Keratinocyte (primary cell): ENCODE data around the gene IDH3B. TPM values are rescaled to one million over a fixed set of nuclear protein-coding genes. Genes with fewer than 3 reads are reported as not detected.

Experiments
- DNase-seq: peaks from one replicate; pipeline ENCODE4 v3.0.0-alpha.2; 2011; ENCODE audit warnings: low read depth, missing footprints, low spot score
- FAIRE-seq: peaks from 2 replicates; lab custom pipeline; 2011; peaks lifted over from hg19 to GRCh38; lab: Jason Lieb, UNC
- H2AFZ ChIP-seq: 2 replicates; pipeline ENCODE4 v1.6.0; 2012; ENCODE audit warnings: low read length, control low read depth, inconsistent platforms; ENCODE audit not compliant: control insufficient read depth
- H3K27ac ChIP-seq: 2 replicates; pipeline ENCODE4 v1.5.1; 2011; ENCODE audit warnings: low read length; ENCODE audit not compliant: control insufficient read depth, insufficient read depth
- H3K27me3 ChIP-seq: 3 replicates; pipeline ENCODE4 v1.6.0; 2011; ENCODE audit warnings: low read length; ENCODE audit not compliant: control insufficient read depth, insufficient read depth; ENCODE audit errors: extremely low read depth
- H3K36me3 ChIP-seq, 2 experiments: 2 replicates in 1 of 2; 3 replicates in 1 of 2; pipeline ENCODE4 v1.5.1; 2011; ENCODE audit warnings: low read length in 2 of 2, mild to moderate bottlenecking in 1 of 2; ENCODE audit not compliant: control insufficient read depth in 2 of 2, insufficient read depth in 2 of 2; ENCODE audit errors: extremely low read depth in 1 of 2
- H3K4me1 ChIP-seq: 3 replicates; pipeline ENCODE4 v1.5.1; 2011; ENCODE audit warnings: low read length; ENCODE audit not compliant: control insufficient read depth, insufficient read depth; ENCODE audit errors: extremely low read depth
- H3K4me2 ChIP-seq: 3 replicates; pipeline ENCODE4 v1.6.0; 2011; ENCODE audit warnings: low read depth, low read length; ENCODE audit not compliant: control insufficient read depth, insufficient read depth; ENCODE audit errors: extremely low read depth
- H3K4me3 ChIP-seq, 3 experiments: fragments of 200-600 bp in 1 of 3; sonication (generic) in 1 of 3; 2 replicates in 2 of 3; 3 replicates in 1 of 3; pipeline ENCODE4 v1.5.1; 2011 to 2016; ENCODE audit warnings: low read length in 3 of 3, mild to moderate bottlenecking in 3 of 3, control low read depth in 2 of 3, inconsistent platforms in 1 of 3, low read depth in 1 of 3, mixed read lengths in 1 of 3, mixed run types in 1 of 3, moderate library complexity in 1 of 3; ENCODE audit not compliant: control insufficient read depth in 2 of 3, insufficient read depth in 2 of 3; ENCODE audit errors: extremely low read depth in 1 of 3
- H3K79me2 ChIP-seq: 2 replicates; pipeline ENCODE4 v1.6.0; 2012; ENCODE audit warnings: low read length; ENCODE audit not compliant: control insufficient read depth, insufficient read depth
- H3K9ac ChIP-seq: 3 replicates; pipeline ENCODE4 v1.6.0; 2011; ENCODE audit warnings: low read length; ENCODE audit not compliant: control insufficient read depth, insufficient read depth; ENCODE audit errors: extremely low read depth
- H3K9me1 ChIP-seq: 3 replicates; pipeline ENCODE4 v1.6.0; 2011; ENCODE audit warnings: low read length; ENCODE audit not compliant: control insufficient read depth, insufficient read depth; ENCODE audit errors: extremely low read depth
- H3K9me3 ChIP-seq: 2 replicates; pipeline ENCODE4 v1.5.1; 2012; ENCODE audit warnings: low read depth, low read length; ENCODE audit not compliant: control insufficient read depth
- H4K20me1 ChIP-seq: 3 replicates; pipeline ENCODE4 v1.6.0; 2011; ENCODE audit warnings: low read length; ENCODE audit not compliant: control insufficient read depth, insufficient read depth; ENCODE audit errors: extremely low read depth
- CTCF ChIP-seq, 3 experiments: IDR thresholded peaks in 1 of 3; conservative IDR thresholded peaks in 1 of 3; optimal IDR thresholded peaks in 1 of 3; 2 replicates in 2 of 3; 3 replicates in 1 of 3; pipeline versions ENCODE3 to v1.5.1; 2011; ENCODE audit warnings: low read length in 3 of 3, mild to moderate bottlenecking in 3 of 3, moderate library complexity in 2 of 3, control low read depth in 1 of 3, inconsistent platforms in 1 of 3; ENCODE audit not compliant: insufficient read depth in 2 of 3; ENCODE audit errors: extremely low read depth in 1 of 3
- EZH2 ChIP-seq: IDR thresholded peaks from one replicate; pipeline ENCODE4 v1.6.1; 2012; ENCODE audit warnings: inconsistent platforms, mild to moderate bottlenecking, low read length, moderate library complexity
- dilution Hi-C: fragments of 300-500 bp; cut with MboI; formaldehyde crosslinking; loops from one replicate; pipeline ENCODE4 v1.7.0; 2020; ENCODE audit warnings: low sequenced_read_pairs; ENCODE audit not compliant: extremely low pct_ligation_motif_present
- polyA plus RNA-seq, 5 experiments: library from polyadenylated mRNA; depleted of rRNA in 3 of 5; stranded (reverse) in 3 of 5; stranded (forward) in 1 of 5; unstranded in 1 of 5; fragments of >200 nt; gene quantifications; 1 replicate in 1 of 5; 2 replicates in 3 of 5; 3 replicates in 1 of 5; pipeline versions ENCODE4 v1.2.1 to v1.2.3, GENCODE V29; 2011 to 2012; ENCODE audit warnings: missing spikeins in 2 of 5, low read depth in 1 of 5, low replicate concordance in 1 of 5

Gene IDH3B
- polyA plus RNA-seq, 1 donor (not counting 4 experiments of a cell fraction or from before 2014, with no cell fraction given): 131 TPM

GRCh38 chr20:2703716-2704475, 39.9 kb upstream of the IDH3B start:
- peaks cover 25% of the 10 kb centered on the region for H3K27me3 ChIP-seq
- H3K9me1 ChIP-seq: no peaks in the 10 kb centered on the region
- DNase-seq (no peak), FAIRE-seq (no peak)
- H3K9ac ChIP-seq: no peak overlapping the region
- dilution Hi-C loops: no loop called here
- no peaks in the 10 kb centered on the region for H3K4me1 ChIP-seq
- H3K36me3 ChIP-seq: no peaks in the 10 kb centered on the region
- no peak overlapping the region for H2AFZ ChIP-seq
- H3K4me2 ChIP-seq: no peak overlapping the region
- no peaks in the 10 kb centered on the region for H3K79me2 ChIP-seq
- TF ChIP-seq CTCF (optimal IDR thresholded peaks at IDR 0.05 in 1 of 3, IDR thresholded peaks at IDR 0.05 in 1 of 3, conservative IDR thresholded peaks at IDR 0.05 in 1 of 3; ENCODE audit: extremely low read depth in 1 of 3, insufficient read depth in 2 of 3, low read length in 3 of 3): no peak
- no peak for TF ChIP-seq EZH2
- no peaks in the 10 kb centered on the region for H3K9me3 ChIP-seq
- no peak overlapping the region for H3K4me3 ChIP-seq
- H4K20me1 ChIP-seq: peaks cover 2% of the 10 kb centered on the region
- no peak overlapping the region for H3K27ac ChIP-seq

GRCh38 chr20:2701671-2702081, 37.7 kb upstream of the IDH3B start:
- Histone ChIP-seq H3K27ac (no peak overlapping the region), H3K4me1 (no peaks in the 10 kb centered on the region), H3K79me2 (no peaks in the 10 kb centered on the region), H3K9me3 (no peaks in the 10 kb centered on the region), H3K9me1 (no peaks in the 10 kb centered on the region), H3K4me3 (no peak overlapping the region), H2AFZ (no peak overlapping the region), H3K9ac (no peak overlapping the region), H3K4me2 (no peak overlapping the region), H3K27me3 (peaks cover 33% of the 10 kb centered on the region), H4K20me1 (peaks cover 2% of the 10 kb centered on the region), H3K36me3 (no peaks in the 10 kb centered on the region)
- no peak for TF ChIP-seq CTCF (optimal IDR thresholded peaks at IDR 0.05 in 1 of 3, IDR thresholded peaks at IDR 0.05 in 1 of 3, conservative IDR thresholded peaks at IDR 0.05 in 1 of 3; ENCODE audit: extremely low read depth in 1 of 3, insufficient read depth in 2 of 3, low read length in 3 of 3)
- no peak for TF ChIP-seq EZH2
- FAIRE-seq (no peak), DNase-seq (no peak)
- dilution Hi-C loops: no loop called here
